NOMO-1 (cell line): Measurements from ENCODE around the gene ULK3.

Experiments used
- DNase-seq, 2 experiments: peaks; one replicate each; lab custom pipeline; 2025; ENCODE audit not compliant: unreplicated experiment in 2 of 2; lab: John Stamatoyannopoulos, UW

The ULK3 gene

DNA sequence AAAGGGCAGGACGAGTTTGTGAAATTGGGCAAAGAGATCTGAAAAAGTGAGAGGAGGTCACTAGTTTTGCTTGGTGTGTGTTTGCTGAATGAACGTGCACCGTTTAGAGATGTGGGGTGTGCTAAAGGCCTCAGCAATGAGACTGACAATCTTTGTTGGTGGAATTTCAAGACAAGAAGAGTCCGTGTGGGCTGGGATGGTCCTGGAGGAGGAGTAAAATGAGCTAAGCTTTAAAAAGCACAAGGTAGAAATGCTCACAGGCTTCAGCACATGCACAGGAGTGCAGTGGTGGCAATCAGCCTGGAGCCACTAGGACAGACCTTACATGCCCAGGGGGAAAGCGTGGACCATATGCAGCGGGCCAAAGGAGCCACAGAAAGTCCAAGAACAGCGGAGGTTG is 18.0 kb downstream of the ULK3 start:
- DNase-seq: no peak

DNA sequence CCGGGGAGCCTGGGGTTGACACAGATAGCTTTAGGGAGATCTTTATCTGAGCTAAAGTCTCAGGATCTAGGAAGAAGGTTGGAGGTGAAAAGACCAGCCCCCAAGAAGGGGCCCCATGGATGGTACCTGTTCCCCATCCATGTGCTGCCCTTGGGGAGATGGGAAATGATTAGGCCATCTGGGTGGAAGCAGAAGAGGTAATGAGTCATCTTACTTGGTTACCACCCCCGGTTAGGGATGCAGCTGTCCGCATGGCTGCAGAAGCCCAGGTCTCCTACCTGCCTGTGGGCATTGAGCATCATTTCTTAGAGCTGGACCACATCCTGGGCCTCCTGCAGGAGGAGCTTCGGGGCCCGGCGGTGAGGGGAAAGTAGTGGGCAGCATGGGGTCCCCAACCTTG is 19.6 kb downstream of the ULK3 start:
- no peak for DNase-seq

GRCh38 chr15:74822233-74822632 is 20.7 kb downstream of the ULK3 start:
- no peak for DNase-seq

- DNase-seq: no peak
These were observed 21.2 kb downstream of the ULK3 start for GRCh38 chr15:74821790-74822158.

DNA sequence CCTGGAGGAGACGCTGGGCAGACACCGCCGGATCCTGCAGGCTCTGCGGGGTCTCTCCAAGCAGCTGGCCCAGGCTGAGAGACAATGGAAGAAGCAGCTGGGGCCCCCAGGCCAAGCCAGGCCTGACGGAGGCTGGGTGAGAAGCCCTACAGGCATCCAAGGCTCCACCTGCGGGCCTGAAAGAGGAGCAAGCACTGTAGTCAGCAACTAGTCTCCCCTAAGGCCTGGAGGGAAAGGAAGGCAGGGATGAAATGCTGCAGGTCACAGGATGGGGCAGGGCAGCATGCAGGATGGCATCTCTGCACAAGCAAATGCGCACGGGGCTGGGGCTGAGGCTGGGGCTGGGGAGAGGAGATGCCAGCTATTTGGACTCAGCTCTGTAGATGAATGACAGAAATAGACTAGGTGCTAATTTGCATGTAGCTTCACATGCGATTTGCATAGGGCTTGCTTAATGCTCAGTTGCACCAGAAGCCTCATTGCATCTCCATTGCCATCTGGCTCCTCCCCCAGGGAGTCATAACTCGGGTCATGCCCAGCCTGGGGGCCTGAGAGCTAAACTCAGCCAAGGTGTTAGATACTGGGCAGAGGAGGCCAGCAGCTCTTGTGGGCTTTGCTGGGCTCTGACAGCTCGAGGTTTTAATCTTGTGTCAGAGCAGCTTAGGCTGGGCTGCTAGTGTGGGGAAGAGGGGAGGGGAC is 21.7 kb downstream of the ULK3 start:
- peak in 1 of 2 experiments; percentile 30 for DNase-seq

- DNase-seq: no peak
These were observed 22.9 kb downstream of the ULK3 start for GRCh38 chr15:74820056-74820455.

DNA sequence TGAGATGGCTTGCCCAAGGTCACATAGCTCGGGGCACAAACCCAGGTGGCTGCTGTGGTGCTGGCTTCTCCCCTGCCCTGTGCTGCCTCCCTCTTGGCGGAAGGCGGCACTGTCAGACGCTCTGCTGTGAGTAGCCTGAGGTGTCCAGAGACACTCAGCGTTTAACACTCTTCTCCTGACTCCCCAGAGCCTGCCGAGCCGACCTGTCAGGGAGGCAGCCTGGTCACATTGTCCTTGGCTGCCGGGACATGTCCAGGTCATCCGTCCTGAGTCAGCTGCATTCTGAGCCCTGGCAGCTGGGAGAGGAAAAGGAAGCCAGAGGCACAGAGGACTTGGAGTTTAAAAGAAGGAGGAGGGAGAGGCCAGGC is 25.6 kb downstream of the ULK3 start:
- no peak for DNase-seq

DNA sequence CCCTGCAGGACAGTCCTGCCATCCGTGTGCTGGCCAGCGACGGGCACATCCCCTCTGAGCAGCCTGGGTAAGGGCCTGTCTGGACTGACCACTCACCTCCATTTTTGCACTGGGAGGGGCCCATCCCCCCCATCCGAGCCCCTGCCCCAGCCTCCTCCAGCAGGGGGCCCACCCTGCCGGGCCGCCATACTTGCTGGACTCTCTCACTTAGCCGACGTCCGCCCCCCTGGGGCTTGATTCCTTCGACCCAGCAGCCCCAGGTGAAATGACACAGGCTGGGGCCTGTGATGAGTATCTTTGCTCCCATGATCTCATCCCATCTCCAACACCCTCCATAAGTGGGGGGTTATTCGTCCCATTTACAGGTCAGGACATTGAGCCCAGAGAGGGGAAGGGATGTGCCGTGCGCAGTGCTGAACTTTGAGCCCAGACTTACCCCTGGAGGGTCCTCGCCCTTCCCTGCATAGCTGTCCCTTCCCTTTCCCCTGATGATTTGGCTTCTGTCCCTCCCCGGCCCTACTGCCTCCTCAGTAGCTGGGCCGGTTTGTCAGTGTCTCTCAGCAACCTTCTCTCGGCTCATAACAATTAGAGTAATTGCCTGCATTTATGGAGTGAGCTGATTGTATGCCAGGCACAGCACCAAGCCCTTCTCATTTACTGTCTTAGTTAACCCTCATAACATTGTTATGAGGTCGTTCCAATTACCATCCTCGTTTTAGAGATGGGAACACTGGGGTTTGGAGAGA is 26.2 kb downstream of the ULK3 start:
- DNase-seq: no peak

DNA sequence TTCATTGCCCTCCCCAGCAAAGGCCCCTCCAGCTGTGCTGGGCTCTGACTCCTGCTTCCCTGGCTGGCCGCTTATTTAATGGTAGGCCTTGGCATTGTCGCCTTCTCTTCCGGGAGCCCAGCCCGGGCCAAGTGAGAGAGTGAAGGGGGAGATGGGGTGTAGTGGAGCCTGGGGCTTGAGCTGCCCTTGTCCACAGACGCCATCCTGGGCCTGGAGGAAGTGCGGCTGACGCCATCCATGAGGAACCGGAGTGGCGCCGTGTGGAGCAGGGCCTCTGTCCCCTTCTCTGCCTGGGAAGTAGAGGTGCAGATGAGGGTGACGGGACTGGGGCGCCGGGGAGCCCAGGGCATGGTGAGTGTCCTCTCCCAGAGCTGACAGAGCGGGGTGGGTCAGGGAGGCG is 27.0 kb downstream of the ULK3 start:
- DNase-seq: no peak

DNA sequence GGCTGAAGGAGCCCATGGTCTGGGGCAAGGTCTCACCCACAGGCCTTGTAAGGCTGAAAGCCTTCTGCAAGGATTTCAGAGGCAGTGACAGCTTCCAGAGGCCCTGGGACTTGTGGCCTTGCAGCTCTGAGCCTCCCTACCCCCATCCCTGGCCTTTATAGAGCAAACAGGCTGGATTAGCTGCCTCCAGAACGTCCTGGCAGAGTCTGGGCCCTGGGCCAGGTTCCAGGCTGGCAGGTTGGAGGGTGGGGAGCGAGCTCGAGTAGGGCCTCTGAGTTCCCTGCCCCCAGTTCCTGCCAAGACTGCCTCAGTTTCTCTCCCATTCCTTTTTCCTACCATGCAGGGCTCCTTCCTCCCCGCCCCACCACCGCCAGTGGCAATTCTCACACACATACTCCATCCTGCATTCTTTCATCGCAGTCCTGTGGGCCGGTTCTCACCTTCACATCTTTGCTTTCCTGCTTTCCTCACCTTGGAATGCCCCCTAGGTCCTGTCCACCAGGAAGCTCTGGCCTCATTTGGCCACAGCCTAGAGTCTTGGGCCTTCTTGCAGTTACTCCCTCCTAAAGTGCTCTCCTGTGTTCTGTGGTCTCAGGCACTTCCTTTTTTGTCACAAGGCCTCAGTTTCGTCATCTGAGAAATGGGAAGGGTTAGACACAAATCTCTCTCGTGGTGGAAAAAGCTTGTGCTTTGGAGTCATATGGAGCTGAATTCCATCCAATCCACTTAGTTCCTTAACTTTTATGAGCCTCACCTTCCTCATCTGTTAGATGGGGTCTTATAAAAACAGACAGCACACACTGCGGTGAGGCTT is 27.6 kb downstream of the ULK3 start:
- no peak for DNase-seq

DNA sequence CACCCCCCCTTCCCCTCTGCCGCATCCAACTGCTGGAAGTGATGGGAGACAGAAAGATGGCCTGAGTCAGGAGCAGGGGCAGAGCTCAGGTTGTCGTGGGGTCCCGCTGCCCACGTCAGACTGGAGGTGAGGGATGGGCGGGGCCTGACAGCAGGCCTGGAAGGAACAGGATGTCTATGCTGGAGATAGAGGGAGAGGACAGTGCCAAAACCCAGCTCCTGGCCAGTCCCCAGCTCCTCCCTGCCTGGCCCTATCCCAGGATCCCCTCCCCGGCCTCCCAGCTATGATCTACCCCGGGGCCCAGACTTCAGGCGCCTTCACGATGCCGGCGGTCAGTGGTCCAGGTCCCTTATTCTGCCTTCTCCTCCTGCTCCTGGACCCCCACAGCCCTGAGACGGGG is 30.4 kb downstream of the ULK3 start, which contains the start of gene LMAN1L:
LMAN1L (plus strand) TSS at position 303 of the 400 bp plus-strand sequence; CDS start at position 323, 20 bp downstream.
- DNase-seq: no peak

DNA sequence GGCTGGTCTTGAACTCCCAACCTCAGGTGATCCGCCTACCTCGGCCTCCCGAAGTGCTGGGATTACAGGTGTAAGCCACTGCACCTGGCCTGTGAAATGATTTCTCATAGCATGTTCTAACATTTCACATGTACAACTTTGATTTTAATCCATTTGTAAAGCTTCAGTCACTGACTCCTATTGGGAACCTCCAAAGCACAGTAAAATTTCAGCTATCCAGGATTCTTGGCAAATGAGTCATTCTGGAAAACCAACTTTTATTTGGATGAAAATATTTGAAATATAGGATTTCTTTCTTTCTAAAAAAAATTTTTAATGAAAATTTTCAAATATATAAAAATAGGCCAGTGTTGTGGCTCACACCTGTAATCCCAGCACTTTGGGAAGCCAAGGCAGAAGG is 33.0 kb downstream of the ULK3 start:
- no peak for DNase-seq

DNA sequence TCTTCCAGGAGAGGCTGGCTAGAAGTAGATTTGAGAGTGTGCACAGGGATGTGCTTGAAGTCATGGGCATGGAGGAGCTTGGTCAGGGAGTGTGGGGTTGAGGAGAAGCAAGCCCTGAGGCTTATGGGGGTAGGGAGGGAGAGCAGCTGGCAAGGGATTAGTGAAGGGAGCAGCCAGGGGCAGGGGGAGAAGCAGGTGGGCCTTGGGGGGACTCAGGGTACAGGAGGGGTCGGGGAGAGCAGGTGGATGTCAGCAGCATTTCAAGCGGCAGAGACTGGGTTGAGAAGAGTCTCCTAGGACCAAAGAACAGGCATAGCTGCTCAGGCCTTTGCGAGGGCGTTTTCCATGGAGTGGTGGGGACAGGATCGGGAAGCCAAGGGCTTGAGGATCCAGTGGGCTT is 33.7 kb downstream of the ULK3 start:
- DNase-seq: no peak

- no peak for DNase-seq
These were observed 34.1 kb downstream of the ULK3 start for GRCh38 chr15:74808840-74809229.

GRCh38 chr15:74808078-74808839 is 34.7 kb downstream of the ULK3 start:
- DNase-seq: no peak

- DNase-seq: no peak
These were observed 35.7 kb downstream of the ULK3 start for GRCh38 chr15:74807282-74807681.

DNA sequence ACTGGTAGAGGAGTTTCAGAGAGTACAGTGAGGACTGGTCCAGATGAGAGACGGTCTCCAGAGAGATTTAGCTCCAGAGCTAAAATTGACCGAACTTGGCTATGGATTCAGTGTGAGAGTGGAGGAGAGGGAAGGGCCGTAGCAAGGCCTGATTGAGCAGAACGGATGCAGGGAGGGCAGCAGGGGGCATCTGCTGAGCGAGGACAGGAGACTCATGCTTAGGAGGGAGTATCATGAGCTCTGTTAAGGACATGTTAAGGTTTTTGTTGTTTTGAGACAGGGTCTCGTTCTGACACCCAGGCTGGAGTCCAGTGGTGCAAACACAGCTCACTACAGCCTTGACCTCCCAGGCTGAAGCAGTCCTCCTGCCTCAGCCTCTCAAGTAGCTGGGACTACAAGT is 38.0 kb downstream of the ULK3 start:
- no peak for DNase-seq

- DNase-seq: no peak
These were observed 40.0 kb downstream of the ULK3 start for GRCh38 chr15:74802862-74803447.

GRCh38 chr15:74802290-74802689 is 40.7 kb downstream of the ULK3 start:
- DNase-seq: no peak

DNA sequence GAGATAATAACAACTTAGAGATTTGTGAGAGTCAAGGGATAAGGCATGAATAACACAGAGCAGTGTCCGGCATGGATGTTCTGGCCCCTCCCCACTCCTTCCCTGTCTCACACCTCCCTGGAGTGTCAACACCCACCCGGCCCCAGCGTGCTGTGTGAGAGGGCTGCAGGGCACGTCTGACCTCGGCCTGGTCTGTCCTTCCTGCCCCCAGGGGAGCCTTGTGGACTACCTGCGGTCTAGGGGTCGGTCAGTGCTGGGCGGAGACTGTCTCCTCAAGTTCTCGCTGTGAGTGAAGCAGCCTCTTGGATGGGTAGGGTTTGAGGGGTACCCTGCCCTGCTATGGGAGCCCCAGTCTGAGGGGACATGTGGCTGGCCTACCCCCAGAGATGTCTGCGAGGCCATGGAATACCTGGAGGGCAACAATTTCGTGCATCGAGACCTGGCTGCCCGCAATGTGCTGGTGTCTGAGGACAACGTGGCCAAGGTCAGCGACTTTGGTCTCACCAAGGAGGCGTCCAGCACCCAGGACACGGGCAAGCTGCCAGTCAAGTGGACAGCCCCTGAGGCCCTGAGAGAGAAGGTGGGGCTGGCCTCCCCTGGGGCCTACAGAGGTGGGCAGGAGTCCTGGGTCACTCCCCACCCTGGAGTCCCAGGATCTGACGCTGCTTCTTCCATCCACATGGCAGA is 41.5 kb downstream of the ULK3 start:
- no peak for DNase-seq
